Skin epidermis (tissue), 12 donors: ENCODE measurements around the gene IGDCC3.

ENCODE experiments used
- H3K27ac ChIP-seq, 21 experiments: fragments of 200-600 bp; sonication (generic) in 11 of 21; one replicate each; pipeline ENCODE4 v1.5.0; 2020; ENCODE audit warnings: mild to moderate bottlenecking in 3 of 21, inconsistent platforms in 2 of 21, moderate library complexity in 2 of 21
- H3K4me3 ChIP-seq, 7 experiments: fragments of 200-600 bp; sonication (generic) in 2 of 7; one replicate each; pipeline ENCODE4 v1.5.0; 2020; ENCODE audit warnings: inconsistent platforms in 2 of 7, mild to moderate bottlenecking in 2 of 7, moderate library complexity in 1 of 7

The IGDCC3 gene

DNA sequence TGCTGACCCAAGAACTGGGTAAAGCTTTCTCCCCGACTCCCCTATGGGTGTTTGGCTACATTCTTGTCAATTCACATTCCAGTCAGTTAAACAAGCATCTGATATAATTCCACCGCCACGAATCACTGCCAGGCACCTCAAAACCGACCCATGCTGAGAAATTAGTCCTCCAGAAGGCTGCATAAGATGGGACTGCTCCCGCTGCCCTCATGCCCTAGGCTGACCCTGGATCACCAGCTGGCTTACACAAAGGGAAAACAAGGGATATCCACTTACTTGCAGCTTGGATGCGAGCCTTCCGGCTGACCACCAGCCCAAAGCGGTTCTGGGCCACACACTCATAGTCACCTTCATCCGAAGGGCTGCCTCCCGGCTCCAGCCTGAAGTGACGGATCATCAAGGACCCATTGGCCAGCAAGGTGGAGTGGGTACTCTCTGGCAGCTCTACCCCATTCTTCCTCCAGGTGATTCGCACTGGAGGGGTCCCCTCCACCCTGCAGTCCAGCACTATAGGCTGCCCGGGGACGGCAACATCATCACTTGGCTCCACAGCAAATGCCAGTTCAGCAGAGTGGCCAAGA lies 2.9 kb downstream of the IGDCC3 start:
- Histone ChIP-seq H3K27ac (no peak overlapping the region), H3K4me3 (no peak overlapping the region)

- no peak overlapping the region for H3K27ac ChIP-seq
- H3K4me3 ChIP-seq, result no peak overlapping the region
Observed at GRCh38 chr15:65374334-65374733, 3.5 kb downstream of the IGDCC3 start.

DNA sequence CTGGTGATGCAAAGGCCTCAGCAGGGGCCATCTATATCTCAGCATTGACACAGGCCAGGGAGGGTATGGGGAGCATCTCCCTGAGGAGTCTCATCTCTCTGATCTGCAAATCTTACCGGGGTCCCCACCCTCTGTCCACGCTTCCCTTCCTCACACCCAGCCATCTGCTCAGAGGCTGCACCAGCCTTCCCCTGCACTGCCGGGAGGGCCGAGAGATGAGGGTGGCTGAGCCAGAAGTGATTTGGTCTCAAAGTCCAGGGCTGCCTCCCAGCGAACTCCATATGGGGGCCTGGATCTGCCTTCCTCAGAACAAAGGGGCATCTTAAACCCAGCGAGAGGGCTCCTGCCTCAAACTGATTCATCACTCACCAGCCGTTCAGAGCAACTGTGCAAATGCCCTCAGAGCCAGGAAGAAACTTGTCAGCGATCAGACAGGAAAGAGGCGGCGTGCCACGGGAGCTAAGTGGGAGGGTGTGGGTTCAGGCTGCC lies 4.6 kb downstream of the IGDCC3 start:
- H3K27ac ChIP-seq, result no peak overlapping the region
- H3K4me3 ChIP-seq, result no peak overlapping the region

DNA sequence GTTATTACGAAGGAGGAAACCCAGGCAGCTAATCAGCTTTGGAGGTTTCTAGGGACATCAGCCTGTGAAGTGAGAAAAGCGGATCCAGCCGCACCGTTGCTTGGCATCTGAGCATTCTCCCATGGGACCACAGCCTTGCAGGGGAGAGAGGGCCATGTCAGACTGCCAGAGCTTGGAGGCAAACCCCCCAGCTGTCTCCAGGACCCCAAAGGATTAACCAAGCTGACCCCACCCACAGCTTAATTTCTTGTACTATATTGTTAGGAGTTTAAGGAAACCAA lies 5.1 kb downstream of the IGDCC3 start:
- H3K4me3 ChIP-seq, result no peak overlapping the region
- no peak overlapping the region for H3K27ac ChIP-seq

DNA sequence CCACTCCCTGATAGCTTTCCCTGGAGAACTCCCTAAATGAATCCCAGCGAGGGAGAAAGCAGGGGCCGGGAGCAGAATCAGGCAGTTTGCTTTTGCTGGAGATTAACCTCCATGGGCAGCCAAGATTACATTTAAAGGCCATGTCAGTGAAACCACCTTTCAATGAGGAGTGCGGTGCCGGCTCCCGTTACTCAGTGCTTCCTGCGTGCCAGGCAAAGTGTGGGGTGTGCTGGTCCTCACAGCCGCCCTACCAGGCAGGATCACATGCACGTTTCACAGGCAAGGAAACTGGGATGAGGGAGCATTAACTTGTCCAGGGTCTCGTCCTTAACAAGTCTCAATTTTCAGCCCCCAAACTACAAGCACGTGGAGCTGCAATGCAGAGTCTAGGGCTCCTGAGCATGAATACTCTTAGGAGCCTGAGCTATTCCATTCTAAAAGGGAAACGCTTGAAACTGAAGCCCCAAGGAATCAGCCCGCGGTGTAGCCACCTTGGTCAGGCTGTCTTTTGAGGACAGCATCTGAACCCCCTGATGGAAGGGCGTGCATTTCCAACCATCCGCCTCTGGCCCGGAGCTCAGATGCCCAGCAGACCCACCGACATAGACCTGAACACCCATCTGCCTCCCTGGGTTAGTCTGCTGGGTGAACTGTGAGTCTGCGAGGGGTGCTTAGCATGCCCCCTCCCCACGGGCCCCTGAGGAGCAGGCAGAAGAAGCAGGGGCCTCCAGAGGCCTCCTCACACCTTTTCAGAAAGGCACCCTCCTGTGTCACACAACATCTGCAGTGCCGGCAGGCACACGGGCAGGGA lies 5.6 kb downstream of the IGDCC3 start:
- Histone ChIP-seq H3K4me3 (no peak overlapping the region), H3K27ac (no peak overlapping the region)

DNA sequence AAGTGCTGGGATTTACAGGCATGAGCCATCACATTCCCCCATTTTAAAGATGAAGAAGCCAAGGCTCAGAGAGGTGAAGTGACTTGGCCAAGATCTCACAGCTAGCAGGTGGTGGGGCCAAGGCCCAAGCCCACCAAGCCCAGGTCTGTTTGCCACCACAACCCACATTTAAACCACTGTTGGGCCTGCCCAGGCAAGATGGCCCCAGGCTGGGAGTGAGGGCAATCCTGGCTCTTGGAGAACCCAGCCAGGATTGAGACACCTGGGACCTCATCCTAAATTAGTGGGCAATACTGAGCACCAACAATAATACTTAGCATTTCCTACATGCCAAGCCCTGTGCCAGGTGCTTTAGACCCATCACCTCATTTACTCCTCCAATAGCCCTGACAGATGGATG lies 6.9 kb downstream of the IGDCC3 start:
- no peak overlapping the region for H3K27ac ChIP-seq

GRCh38 chr15:65369651-65370050 lies 8.2 kb downstream of the IGDCC3 start:
- H3K27ac ChIP-seq, result no peak overlapping the region
- no peak overlapping the region for H3K4me3 ChIP-seq

More for the DNA sequence above, 6.9 kb downstream of the IGDCC3 start:
- H3K4me3 ChIP-seq, result no peak overlapping the region

DNA sequence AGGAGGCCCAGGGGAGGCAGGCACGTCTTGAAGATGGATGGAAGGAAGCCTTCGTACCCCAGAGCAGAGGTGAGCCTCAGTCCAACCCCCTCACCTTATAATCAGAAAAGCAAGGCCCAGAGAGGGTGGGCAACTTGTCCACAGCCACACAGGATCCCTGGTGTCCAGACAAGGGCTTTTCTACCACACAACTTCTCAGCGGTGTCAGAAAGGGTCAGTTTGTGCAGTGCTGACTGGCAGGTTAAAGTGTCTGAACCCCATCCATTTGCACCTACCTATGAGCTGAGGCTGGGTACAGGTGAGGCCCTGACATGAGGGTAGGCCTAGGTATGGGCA lies 8.6 kb downstream of the IGDCC3 start:
- Histone ChIP-seq H3K27ac (peak overlapping the region in 1 of 21 experiments; percentile 23), H3K4me3 (no peak overlapping the region)

GRCh38 chr15:65368302-65369211 lies 9.2 kb downstream of the IGDCC3 start:
- Histone ChIP-seq H3K4me3 (no peak overlapping the region), H3K27ac (peak overlapping the region in 1 of 21 experiments; percentile 23)

DNA sequence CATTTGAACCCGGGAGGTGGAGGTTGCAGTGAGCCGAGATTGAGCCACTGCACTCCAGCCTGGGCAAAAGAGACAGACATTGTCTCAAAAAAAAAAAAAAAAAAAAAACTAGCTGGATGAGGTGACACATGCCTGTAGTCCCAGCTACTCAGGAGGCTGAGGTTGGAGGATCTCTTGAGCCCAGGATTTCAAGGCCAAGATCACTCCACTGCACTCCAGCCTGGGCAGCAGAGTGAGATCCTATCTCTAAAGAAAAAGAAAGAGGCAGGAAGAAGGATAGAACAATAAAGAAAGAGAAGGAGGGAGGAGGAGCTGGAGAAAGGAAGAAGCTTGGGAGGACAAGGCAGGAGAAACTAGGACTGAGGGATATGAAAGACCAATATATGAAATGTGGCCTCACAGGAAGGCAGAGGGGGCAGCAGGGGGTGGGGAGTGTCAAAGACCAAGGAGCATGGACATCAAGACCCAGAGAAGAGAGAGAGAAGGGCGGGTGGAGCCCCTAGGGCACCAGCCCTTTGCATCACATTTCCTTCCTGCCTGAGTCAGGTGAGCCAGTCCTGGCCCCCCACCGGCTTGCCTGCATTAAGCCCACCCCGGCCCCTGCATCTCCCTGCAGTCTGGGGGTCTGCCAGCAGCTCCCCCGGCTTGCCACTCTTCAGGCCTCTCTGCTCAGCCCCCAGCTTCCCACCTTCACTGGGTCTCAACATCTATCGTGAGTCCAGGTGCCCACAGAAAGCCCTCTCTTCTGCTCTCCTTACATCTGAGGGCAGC lies 11.5 kb downstream of the IGDCC3 start:
- H3K4me3 ChIP-seq, result no peak overlapping the region

GRCh38 chr15:65365229-65365628 lies 12.6 kb downstream of the IGDCC3 start:
- Histone ChIP-seq H3K4me3 (no peak overlapping the region), H3K27ac (no peak overlapping the region)

More for the DNA sequence above, 11.5 kb downstream of the IGDCC3 start:
- H3K27ac ChIP-seq, result no peak overlapping the region

- Histone ChIP-seq H3K4me3 (no peak overlapping the region), H3K27ac (no peak overlapping the region)
Observed at GRCh38 chr15:65363766-65364165, 14.0 kb downstream of the IGDCC3 start.

DNA sequence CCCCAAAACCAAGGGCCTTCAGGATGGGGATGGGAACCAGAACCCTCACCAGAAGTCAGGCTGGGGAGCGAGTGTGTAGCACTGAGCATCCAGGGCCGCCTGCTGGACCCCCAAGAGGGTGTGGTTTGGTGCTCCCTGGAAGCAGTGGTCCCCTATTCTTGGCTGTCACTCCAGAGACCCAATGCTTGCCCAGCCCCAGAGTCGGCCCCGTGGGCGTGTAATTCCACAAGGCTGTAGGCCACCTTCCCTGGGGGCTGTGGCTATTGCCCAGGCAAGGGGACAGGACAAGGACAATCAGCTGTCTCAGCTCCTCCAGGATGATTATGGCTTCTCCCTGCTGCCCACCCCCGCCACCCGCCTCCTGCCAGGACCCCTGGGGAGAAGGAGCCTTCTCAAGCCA lies 14.5 kb downstream of the IGDCC3 start:
- no peak overlapping the region for H3K4me3 ChIP-seq
- H3K27ac ChIP-seq, result no peak overlapping the region

GRCh38 chr15:65362491-65362890 lies 15.3 kb downstream of the IGDCC3 start:
- Histone ChIP-seq H3K4me3 (no peak overlapping the region), H3K27ac (no peak overlapping the region)

DNA sequence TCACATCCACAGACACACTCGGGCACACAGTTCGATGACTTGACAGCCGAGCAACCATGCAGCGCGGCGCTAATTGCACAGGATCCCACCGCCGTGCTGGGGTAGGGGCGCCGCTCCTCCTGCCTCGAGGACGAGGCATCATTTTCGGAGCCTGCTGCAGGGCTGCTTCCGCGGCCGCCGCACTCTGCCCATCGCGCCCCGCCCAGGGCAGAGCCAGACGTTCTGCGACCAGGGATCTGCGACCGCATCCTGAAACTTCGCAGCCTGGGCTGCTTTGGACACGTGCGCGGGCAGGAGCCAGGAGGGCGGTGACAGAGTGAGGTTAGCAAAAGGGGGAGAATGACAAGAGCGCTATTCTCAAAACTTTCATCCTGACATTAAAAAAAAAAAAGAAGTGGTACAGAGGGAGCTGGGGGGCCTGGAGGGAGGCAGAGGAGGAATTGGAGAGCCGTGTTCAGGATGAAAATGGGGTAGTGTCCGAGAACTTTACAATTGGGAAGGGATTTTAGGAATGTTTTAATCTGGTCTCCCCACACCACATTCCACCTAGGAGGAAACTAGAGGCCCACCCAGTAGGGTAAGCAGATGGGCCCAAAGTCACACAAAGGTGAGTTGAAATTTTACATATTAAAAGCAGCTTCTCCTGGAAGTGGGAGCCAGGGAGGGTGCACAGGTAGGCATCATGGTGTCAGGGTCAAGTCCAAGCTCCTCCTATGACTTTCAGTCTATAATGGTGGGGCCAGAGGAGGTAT lies 15.9 kb downstream of the IGDCC3 start:
- Histone ChIP-seq H3K27ac (no peak overlapping the region), H3K4me3 (no peak overlapping the region)

GRCh38 chr15:65360506-65360905 lies 17.3 kb downstream of the IGDCC3 start:
- Histone ChIP-seq H3K27ac (no peak overlapping the region), H3K4me3 (no peak overlapping the region)

- Histone ChIP-seq H3K27ac (no peak overlapping the region), H3K4me3 (peak overlapping the region; percentile 5 to 41 (median 20))
Observed at GRCh38 chr15:65355988-65356353, 21.8 kb downstream of the IGDCC3 start.

- Histone ChIP-seq H3K27ac (no peak overlapping the region), H3K4me3 (peak overlapping the region; percentile 5 to 41 (median 20))
Observed at GRCh38 chr15:65355173-65355987, 22.4 kb downstream of the IGDCC3 start.

DNA sequence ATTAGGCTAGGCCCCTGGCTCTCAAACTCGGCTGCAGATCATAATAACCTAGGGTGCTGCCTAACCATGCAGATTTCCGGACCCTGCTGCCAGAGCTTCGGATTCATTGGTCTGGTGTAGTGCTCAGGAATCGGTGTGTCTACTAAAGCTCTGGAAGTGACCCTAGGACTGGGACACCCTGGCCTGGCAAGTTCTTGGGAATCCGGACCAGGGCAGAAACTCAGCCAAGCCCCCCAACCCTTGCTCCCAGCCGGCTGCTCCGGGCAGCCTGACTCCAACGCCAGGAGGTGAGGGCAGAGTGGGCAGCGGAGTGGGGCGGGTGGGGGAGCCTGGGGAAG lies 23.0 kb downstream of the IGDCC3 start:
- no peak overlapping the region for H3K27ac ChIP-seq
- peak overlapping the region in 1 of 7 experiments; percentile 41 for H3K4me3 ChIP-seq
